HG03064 (cell line): Measurements from ENCODE around the gene CD81.

Source experiments
- ATAC-seq: cut with Tn5 transposase; IDR thresholded peaks from one replicate; pipeline ENCODE4 v1.9.1; 2021; ENCODE audit warnings: low read depth; ENCODE audit not compliant: unreplicated experiment

The CD81 gene

GRCh38 chr11:2374456-2375201 lies 2.5 kb upstream of the CD81 start:
- no peak for ATAC-seq

DNA sequence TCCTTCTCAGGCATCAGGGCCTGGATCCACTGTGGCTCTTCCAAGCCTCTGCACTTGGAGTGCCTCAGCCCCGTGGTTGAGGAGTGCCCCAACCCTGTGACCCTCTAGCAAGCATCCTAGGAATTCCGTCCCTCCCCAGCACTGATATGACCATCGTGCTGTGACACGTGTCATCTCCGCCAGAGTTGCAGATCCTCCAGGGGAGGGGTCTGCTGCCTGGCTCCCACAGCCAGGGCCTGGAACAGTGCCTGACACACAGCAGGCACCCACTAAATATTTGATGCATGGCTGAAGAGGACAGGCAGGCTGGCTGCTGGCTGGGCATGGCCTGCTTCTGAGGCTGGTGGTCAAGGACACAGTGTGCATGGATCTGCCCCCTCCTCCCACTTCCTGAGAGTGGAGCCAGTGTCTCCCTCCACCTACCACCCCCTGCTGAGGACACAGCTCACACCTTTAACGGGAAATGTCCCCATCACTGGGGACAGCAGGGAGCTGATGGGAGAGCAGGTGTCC lies 1.7 kb upstream of the CD81 start:
- no peak for ATAC-seq

- no peak for ATAC-seq
These were observed 1.1 kb upstream of the CD81 start for GRCh38 chr11:2375964-2376551.

- ATAC-seq: no peak
These were observed 667 bp downstream of the CD81 start for GRCh38 chr11:2377511-2378443.

GRCh38 chr11:2378527-2379210 lies 1.6 kb downstream of the CD81 start:
- ATAC-seq: no peak

DNA sequence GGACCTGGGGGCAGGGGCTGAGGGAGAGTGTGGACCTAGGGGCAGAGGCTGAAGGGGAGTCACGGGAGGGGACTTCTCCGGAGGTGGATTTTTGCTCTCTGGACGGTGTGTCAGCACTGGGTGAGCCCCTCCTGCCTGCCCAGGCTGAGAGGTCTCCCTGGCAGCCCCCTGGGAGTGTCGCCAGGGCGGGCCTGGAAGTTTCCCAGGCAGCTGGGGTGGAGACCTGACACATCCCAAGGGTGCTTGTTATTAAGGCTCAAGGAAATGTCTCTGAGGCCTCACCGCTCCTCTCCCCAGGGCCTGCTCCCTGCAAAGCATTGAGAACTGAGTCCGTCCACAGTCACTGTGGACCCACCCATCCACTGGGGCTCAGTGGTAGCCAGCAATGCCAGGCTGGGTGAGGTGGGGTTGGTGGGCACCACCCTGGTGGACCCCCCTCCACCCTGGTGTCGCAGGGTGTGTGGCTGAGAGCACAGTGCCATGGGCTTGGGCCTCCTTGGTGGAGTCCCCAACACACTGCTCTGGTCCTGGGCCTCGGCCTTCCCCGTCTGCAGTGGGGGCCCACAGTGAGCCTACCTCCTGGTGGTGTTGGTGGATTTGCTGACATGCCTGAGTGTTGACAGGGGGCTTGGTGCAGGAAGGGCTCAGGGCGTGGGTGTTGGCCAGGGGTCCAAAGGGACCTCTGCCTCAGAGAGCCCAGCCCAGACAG lies 2.5 kb downstream of the CD81 start:
- no peak for ATAC-seq

DNA sequence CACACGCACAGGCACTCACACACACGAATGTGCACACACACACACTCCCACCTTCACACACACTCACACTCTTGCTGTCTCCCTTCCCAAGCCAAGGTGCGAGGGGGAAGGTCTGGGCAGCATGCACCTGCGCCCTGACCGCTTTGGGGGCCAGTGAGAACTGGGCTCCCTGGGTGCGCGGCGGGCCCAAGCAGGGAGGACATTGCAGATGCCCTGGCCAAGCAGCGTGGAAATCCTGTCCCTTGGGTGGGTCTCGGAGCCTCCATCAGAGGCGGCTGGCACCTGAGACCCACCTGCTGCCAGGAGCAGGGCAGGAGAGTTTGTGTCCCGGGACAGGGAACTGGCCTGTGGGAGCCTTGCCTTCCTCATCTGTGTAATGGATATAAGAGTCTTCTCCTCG lies 3.3 kb downstream of the CD81 start:
- ATAC-seq: no peak

GRCh38 chr11:2380807-2381350 lies 3.8 kb downstream of the CD81 start:
- no peak for ATAC-seq

GRCh38 chr11:2381494-2382128 lies 4.5 kb downstream of the CD81 start:
- no peak for ATAC-seq

- ATAC-seq: no peak
These were observed 5.0 kb downstream of the CD81 start for GRCh38 chr11:2382129-2382517.

- no peak for ATAC-seq
These were observed 6.1 kb downstream of the CD81 start for GRCh38 chr11:2382936-2383851.

DNA sequence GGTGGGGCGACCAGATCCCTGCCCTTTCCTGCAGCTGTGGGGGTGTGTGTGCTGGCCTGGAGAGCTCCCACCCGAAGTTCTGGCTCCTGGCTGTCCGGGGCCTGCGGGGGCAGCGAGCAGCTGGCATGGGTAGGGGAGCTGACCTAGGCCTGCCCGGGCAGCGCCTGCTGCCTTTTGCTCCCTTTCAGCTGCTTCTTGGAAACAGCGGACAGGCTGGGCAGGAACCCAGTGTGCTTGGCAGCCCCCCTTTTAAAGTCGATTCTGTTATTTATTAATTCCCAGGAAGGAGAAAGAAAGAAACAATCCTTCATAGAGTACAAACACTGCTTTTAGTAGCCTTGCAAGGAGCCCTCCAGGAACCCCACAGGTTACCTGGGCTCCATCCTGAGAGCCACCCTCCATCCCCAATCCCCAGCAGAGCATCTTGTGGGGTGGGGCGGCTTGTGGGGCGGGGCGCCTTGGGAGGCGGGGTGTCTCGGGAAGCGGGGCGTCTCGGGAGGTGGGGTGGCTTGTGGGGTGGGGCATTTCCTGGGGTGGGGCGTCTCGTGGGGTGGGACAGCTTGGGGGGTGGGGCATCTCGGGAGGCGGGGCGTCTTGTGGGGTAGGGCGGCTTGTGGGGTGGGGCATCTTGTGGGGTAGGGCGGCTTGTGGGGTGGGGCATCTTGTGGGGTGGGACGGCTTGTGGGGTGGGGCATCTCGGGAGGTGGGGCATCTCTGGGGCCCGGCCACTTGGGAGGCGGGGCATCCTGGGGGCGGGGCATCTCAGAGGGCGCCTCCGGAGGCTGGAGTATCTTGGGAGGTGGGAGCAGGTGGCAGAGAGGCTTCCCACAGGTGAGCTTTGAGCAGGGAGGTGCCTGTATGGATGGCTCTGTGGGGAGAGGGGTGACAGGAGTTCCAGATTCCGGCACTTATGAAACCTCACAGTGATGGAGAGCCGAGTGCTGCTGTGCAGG lies 7.0 kb downstream of the CD81 start:
- ATAC-seq: no peak

GRCh38 chr11:2385156-2386151 lies 8.3 kb downstream of the CD81 start:
- ATAC-seq: no peak

DNA sequence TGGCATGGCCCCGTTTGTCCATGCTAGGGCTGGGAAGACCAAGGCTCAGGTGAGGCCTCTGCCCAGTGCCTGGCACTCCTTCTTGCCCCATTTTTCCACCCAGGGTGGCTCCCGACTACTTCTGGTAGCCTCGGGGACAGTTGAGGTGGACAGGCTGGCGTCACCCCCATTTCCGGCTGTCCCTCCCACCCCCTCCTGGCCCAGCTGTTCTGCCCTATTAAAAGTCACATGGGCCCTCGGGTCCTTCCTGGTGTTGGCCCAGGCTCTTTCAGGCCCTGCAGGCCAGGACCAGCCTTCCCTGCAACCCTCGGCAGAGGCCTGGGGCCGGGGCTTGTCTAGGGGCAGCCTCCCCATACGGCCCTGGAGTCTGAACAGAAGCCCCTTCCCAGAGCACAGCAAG lies 9.5 kb downstream of the CD81 start:
- ATAC-seq: no peak

DNA sequence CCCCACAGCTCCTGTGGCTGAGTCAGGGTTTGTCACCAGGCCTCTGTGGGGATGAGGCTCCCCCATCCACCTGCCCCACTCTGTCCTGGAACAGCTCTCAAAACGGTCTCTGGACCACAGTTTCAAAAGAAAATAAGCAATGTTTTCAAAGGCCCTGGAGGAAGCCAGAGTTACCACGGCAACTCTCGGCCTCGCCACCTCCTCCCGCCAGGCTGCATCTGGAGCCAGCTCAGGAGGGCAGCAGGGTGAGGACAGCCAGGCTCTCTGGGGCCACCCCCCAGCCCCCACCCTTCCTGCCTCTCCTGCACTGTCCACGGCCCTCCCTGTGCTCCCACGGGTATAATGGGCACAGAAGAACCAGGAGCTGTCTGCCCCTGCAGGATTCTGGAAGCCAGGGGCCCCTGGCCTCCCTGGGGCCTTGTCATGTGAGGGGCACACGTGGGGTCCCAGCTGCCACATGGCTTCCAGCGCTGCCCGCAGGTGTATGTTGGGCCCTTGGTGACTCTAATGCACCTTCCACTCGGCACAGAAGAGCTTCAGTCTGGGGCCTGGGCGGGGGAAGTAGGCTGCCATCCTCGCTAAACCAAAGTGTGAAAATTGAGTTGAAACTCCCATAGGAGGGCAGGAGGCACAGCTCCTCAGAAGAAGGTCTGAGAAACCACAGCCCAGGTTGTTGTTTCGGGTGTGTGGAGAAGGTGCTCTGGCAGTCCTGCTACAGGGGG lies 10.3 kb downstream of the CD81 start:
- no peak for ATAC-seq
